GM23248 (cell line): ENCODE data around the gene ITIH2. TPM values are rescaled to one million over a fixed set of nuclear protein-coding genes. Genes with fewer than 3 reads are reported as not detected.
"Not testable (repeated sequence)": the region's sequence is repeated elsewhere in the genome, so short reads cannot be mapped to it uniquely, and the experiment has no call there.

Source experiments
- DNase-seq: peaks from one replicate; pipeline ENCODE4 v3.0.0-alpha.2; 2015
- H2AFZ ChIP-seq: fragments of 200-600 bp; sonication (generic); 2 replicates; pipeline ENCODE4 v1.6.1; 2016; ENCODE audit warnings: antibody characterized with exemption
- H3F3A ChIP-seq: fragments of 200-600 bp; sonication (generic); 2 replicates; pipeline ENCODE4 v1.6.1; 2016; ENCODE audit warnings: mild to moderate bottlenecking, antibody characterized with exemption, mixed run types; ENCODE audit not compliant: insufficient read depth
- H3K27ac ChIP-seq: fragments of 200-600 bp; sonication (generic); 2 replicates; pipeline ENCODE4 v1.5.1; 2016; ENCODE audit warnings: mild to moderate bottlenecking
- H3K27me3 ChIP-seq: fragments of 200-600 bp; sonication (generic); replicated peaks from 2 replicates; pipeline ENCODE4 v1.6.1; 2016; ENCODE audit warnings: mild to moderate bottlenecking; ENCODE audit not compliant: insufficient read depth
- H3K36me3 ChIP-seq: fragments of 200-600 bp; sonication (generic); 2 replicates; pipeline ENCODE4 v1.6.1; 2016; ENCODE audit warnings: low read depth, mild to moderate bottlenecking
- H3K4me1 ChIP-seq: fragments of 200-600 bp; sonication (generic); 2 replicates; pipeline ENCODE4 v1.6.1; 2016; ENCODE audit warnings: mild to moderate bottlenecking; ENCODE audit not compliant: insufficient read depth
- H3K4me2 ChIP-seq: fragments of 200-600 bp; sonication (generic); one replicate; pipeline ENCODE4 v1.6.1; 2016; ENCODE audit warnings: mild to moderate bottlenecking; ENCODE audit not compliant: unreplicated experiment
- H3K4me3 ChIP-seq: fragments of 200-600 bp; sonication (generic); 2 replicates; pipeline ENCODE4 v1.5.1; 2016; ENCODE audit warnings: mild to moderate bottlenecking
- H3K79me2 ChIP-seq: fragments of 200-600 bp; sonication (generic); 2 replicates; pipeline ENCODE4 v1.6.1; 2016; ENCODE audit warnings: mild to moderate bottlenecking; ENCODE audit not compliant: insufficient read depth
- H3K9ac ChIP-seq: fragments of 200-600 bp; sonication (generic); 2 replicates; pipeline ENCODE4 v1.6.1; 2016; ENCODE audit warnings: mild to moderate bottlenecking
- H3K9me2 ChIP-seq: fragments of 200-600 bp; sonication (generic); 2 replicates; pipeline ENCODE4 v1.6.1; 2016; ENCODE audit warnings: mixed run types, mild to moderate bottlenecking, moderate library complexity; ENCODE audit not compliant: insufficient read depth
- H3K9me3 ChIP-seq: fragments of 200-600 bp; sonication (generic); one replicate; pipeline ENCODE4 v1.6.1; 2017; ENCODE audit warnings: low read depth
- H4K20me1 ChIP-seq: fragments of 200-600 bp; sonication (generic); 2 replicates; pipeline ENCODE4 v1.6.0; 2016; ENCODE audit not compliant: insufficient read depth
- EZH2 ChIP-seq: fragments of 200-600 bp; sonication (generic); IDR thresholded peaks from 2 replicates; pipeline ENCODE4 v1.6.1; 2018; ENCODE audit warnings: antibody characterized with exemption, mild to moderate bottlenecking; ENCODE audit not compliant: insufficient read depth, poor library complexity, severe bottlenecking
- EZH2phosphoT487 ChIP-seq: fragments of 200-600 bp; sonication (generic); IDR thresholded peaks from 2 replicates; pipeline ENCODE4 v1.6.1; 2018; ENCODE audit warnings: antibody characterized with exemption, moderate library complexity, mild to moderate bottlenecking, low read depth; ENCODE audit not compliant: insufficient read depth
- WGBS, 2 experiments: methylation state at CpG; one replicate each; pipeline ENCODE4 v1.1.6; 2015 to 2017; ENCODE audit warnings: low lambda C conversion rate in 2 of 2, low coverage in 1 of 2; ENCODE audit errors: missing lambda C conversion rate in 2 of 2; 5-methylcytosine and 5-hydroxymethylcytosine counted together
- in situ Hi-C: fragments of 300-500 bp; cut with MboI; formaldehyde crosslinking; loops from 2 replicates; pipeline ENCODE4 v1.15.0; 2020
- polyA plus RNA-seq: library from polyadenylated mRNA; unstranded; fragments of >200 nt; fragmentation: Nextera tagmentation; extraction: Ambion mirVana; gene quantifications from 2 replicates; pipeline ENCODE4 v1.2.1, GENCODE V29; 2016
- total RNA-seq: library from RNA; depleted of rRNA; stranded (reverse); fragments of >200 nt; shearing (Covaris generic); gene quantifications from 2 replicates; pipeline ENCODE4 v1.2.3, GENCODE V29; 2014

ITIH2 gene
- total and polyA plus RNA-seq, 2 experiments from 2014 or later = not detected

DNA sequence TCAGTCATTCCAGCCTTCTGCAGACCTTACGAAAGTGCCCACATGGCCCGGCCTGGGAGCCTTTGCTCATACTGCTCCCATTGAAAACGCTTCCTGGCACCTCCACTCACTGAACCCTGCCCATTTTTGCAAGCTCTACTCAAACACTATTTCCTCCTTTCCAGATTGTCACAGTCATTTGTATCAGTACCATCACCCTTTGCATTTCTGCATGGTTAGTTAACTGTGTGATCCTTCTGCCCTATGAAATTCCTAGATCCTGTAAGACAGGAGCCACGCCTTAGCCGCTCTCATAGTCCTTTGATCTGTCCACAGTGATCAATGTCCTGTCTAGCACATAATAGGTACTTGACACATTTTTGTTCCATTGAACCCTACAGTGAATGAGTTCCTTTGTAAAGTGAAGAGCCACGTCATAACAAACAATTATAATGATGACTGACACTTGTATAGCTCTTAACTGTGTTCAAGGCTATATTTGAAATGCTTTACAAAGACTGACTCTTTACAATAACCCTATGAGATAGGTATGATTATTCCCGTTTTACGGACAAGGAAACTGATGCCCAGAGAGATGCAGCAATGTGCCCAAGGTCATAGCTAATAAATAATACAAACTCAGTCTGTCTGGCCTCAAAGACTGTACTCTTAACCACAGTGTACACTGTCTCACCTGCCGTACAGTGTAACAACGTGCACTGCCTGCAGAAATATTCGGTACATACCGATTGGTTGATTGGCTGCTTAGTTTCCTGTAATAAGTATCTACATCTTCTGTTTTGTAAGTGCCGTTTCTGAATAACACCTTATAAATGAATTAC lies 16.6 kb upstream of the ITIH2 start:
- Histone ChIP-seq H4K20me1 (no peaks in the 10 kb centered on the region), H3K4me3 (no peak overlapping the region), H3K9me2 (no peaks in the 10 kb centered on the region), H3K9ac (no peak overlapping the region), H3F3A (no peaks in the 10 kb centered on the region), H3K79me2 (no peaks in the 10 kb centered on the region), H3K36me3 (no peaks in the 10 kb centered on the region), H2AFZ (no peak overlapping the region), H3K4me1 (no peaks in the 10 kb centered on the region), H3K9me3 (no peaks in the 10 kb centered on the region), H3K4me2 (no peak overlapping the region), H3K27ac (no peak overlapping the region), H3K27me3 (no peaks in the 10 kb centered on the region)
- in situ Hi-C loops = loop anchor here (5.0 kb wide), 1 partner anchor 164 kb away; no protein-coding TSS in a partner anchor
- no peak for TF ChIP-seq EZH2
- no peak for TF ChIP-seq EZH2phosphoT487
- DNase-seq = no peak
- WGBS, 2 experiments = 66 to 71% methylated on average over 13 of the region's 13 CpGs

DNA sequence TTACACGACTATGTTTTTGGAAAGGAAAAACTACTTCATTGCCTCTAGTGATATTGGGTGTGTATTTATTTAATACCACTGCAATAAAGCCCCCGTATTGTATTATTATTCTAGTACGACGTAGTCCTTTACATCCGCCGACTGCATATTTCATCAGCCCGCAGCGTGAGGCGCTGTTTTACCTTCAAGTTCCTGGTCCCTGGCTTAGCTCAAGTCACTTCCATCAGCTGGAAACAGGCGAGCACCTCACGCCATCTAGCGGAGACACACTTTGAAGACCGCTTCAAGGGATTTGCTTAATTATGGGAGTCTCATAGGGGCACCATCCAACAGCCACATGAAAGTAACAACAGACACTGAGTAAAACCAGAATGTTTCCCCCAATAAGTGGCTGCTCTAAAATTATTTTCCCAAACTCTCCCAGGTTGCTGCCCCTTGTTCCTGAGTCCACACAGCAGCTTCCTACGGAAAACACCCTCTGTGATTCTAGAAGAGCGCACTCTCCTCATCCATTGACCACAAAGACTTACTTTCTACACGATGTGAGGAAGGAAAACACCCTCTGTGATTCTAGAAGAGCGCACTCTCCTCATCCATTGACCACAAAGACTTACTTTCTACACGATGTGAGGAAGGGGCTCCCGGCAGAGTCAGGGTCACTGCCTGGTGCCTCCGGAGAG lies 15.7 kb upstream of the ITIH2 start:
- Histone ChIP-seq H4K20me1 (no peaks in the 10 kb centered on the region), H3K4me1 (no peaks in the 10 kb centered on the region), H3K27ac (no peak overlapping the region), H3K9me2 (no peaks in the 10 kb centered on the region), H3K9me3 (no peaks in the 10 kb centered on the region), H3K4me3 (no peak overlapping the region), H3K79me2 (no peaks in the 10 kb centered on the region), H3F3A (no peaks in the 10 kb centered on the region), H3K9ac (no peak overlapping the region), H3K36me3 (no peaks in the 10 kb centered on the region), H2AFZ (no peak overlapping the region), H3K27me3 (no peaks in the 10 kb centered on the region), H3K4me2 (no peak overlapping the region)
- peak; percentile 91 for DNase-seq
- 16 to 18% methylated on average over 20 of the region's 20 CpGs for WGBS, 2 experiments
- TF ChIP-seq EZH2 = no peak
- TF ChIP-seq EZH2phosphoT487 = no peak
- in situ Hi-C loops = loop anchor here (5.0 kb wide), 1 partner anchor 165 kb away; no protein-coding TSS in a partner anchor

DNA sequence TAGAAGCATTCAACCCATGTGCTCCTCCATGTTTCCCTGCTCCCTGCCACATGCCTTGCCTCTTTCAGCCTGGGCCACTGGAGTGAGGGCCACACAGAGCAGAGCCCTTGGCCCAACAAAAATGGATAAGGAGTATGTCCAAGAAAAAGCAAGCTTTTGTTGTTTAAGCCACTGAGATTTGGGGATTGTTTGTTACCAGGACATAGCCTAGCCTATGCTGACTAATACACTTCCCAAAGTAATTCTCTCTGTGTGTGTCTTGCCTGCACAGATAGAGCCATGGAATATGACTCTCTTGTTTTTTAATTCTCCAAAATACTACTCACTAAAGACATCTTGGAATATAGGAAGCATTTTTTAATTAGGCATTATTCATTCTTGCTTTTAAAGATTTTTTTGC lies 13.5 kb upstream of the ITIH2 start:
- H2AFZ ChIP-seq = no peak overlapping the region
- no peak overlapping the region for H3K4me3 ChIP-seq
- no peaks in the 10 kb centered on the region for H4K20me1 ChIP-seq
- H3K9me2 ChIP-seq = no peaks in the 10 kb centered on the region
- H3K4me1 ChIP-seq = no peaks in the 10 kb centered on the region
- TF ChIP-seq EZH2 = no peak
- TF ChIP-seq EZH2phosphoT487 = no peak
- H3K4me2 ChIP-seq = no peak overlapping the region
- H3F3A ChIP-seq = no peaks in the 10 kb centered on the region
- DNase-seq = no peak
- in situ Hi-C loops = loop anchor here (5.0 kb wide), 1 partner anchor 167 kb away; no protein-coding TSS in a partner anchor
- H3K36me3 ChIP-seq = no peaks in the 10 kb centered on the region
- no peaks in the 10 kb centered on the region for H3K27me3 ChIP-seq
- H3K9ac ChIP-seq = no peak overlapping the region
- H3K79me2 ChIP-seq = no peaks in the 10 kb centered on the region
- no peaks in the 10 kb centered on the region for H3K9me3 ChIP-seq
- no peak overlapping the region for H3K27ac ChIP-seq

DNA sequence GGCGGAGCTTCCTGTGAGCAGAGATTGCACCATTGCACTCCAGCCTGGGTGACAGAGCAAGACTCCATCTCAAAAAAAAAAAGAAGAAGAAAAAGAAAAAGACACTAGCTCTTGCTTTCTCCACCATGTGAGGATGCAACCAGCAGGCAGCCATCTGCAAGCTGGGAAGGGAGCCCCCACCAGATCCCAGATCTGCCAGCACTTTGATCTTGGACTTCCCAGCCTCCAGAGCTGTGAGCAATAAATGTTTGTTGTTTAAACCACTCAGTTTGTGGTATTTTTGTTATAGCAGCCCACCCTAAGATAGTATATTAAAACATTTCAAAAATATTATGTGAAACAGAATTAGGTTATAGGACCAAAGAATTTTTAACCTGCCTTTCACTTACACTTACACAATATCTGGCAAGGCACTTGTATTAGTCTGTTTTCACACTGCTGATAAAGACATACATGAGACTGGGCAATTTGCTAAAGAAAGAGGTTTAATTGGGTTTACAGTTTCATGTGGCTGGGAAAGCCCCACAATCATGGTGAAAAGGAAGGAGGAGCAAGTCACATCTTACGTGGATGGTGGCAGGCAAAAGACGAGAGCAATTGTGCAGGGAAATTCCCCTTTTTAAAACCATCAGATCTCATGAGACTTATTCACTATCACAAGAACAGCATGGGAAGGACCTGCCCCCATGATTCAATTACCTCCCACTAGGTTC lies 12.1 kb upstream of the ITIH2 start:
- in situ Hi-C loops, H3K9ac ChIP-seq, H3K79me2 ChIP-seq, H4K20me1 ChIP-seq, H3K4me2 ChIP-seq, H3K27me3 ChIP-seq, H3K4me3 ChIP-seq, H3K4me1 ChIP-seq, H2AFZ ChIP-seq, H3F3A ChIP-seq, H3K36me3 ChIP-seq, DNase-seq, H3K27ac ChIP-seq, H3K9me2 ChIP-seq, H3K9me3 ChIP-seq: not testable (repeated sequence)
- 45 to 46% methylated on average over 3 of the region's 3 CpGs for whole genome bisulfite sequencing, 2 experiments

DNA sequence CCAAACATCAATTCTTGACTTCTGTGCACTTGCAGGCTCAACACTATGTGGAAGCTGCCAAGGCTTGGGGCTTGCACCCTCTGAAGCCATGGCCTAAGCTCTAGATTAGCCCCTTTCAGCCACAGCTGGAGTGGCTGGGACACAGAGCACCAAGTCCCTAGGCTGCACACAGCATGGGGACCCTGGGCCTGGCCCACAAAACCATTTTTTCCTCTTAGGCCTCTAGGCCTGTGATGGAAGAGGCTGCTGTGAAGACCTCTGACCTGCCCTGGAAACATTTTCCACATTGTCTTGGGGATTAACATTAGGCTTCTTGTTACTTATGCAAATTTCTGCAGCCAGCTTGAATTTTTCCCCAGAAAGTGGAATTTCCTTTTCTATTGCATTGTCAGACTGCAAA lies 10.7 kb upstream of the ITIH2 start:
- H3K4me2 ChIP-seq, in situ Hi-C loops, H3K36me3 ChIP-seq, H3K9ac ChIP-seq, H3K4me1 ChIP-seq, H3F3A ChIP-seq, DNase-seq, H4K20me1 ChIP-seq, H3K79me2 ChIP-seq, H2AFZ ChIP-seq, H3K4me3 ChIP-seq, H3K27ac ChIP-seq, H3K27me3 ChIP-seq, H3K9me3 ChIP-seq, H3K9me2 ChIP-seq: not testable (repeated sequence)

DNA sequence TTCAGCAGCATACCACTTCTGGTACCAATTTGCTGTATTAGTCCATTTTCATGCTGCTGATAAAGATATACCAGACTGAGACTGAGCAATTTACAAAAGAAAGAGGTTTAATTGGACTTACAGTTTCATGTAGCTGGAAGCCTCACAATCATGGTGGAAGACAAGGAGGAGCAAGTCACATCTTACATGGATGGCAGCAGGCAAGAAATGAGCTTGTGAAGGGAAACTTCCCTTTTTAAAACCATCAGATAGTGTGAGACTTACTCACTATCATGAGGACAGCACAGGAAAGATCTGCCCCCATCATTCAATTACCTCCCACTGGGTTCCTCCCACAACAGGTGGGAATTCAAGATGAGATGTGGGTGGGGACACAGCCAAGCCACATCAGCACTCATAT lies 9.9 kb upstream of the ITIH2 start:
- H3K36me3 ChIP-seq, H3K4me1 ChIP-seq, H3K79me2 ChIP-seq, in situ Hi-C loops, H3K9me3 ChIP-seq, H2AFZ ChIP-seq, H3K4me3 ChIP-seq, H4K20me1 ChIP-seq, H3K27me3 ChIP-seq, H3K27ac ChIP-seq, H3K9ac ChIP-seq, H3F3A ChIP-seq, H3K4me2 ChIP-seq, DNase-seq, H3K9me2 ChIP-seq: not testable (repeated sequence)
